GM12892 (cell line): Measurements from ENCODE around the gene YRDC.

Source experiments
- POLR2A ChIP-seq: IDR thresholded peaks from 2 replicates; pipeline ENCODE4 v1.6.1; 2011; ENCODE audit warnings: low read depth, low read length, control low read depth
- POLR2AphosphoS5 ChIP-seq: IDR thresholded peaks from 2 replicates; pipeline ENCODE4 v1.6.1; 2011; ENCODE audit warnings: low read depth, low read length, control low read depth
- TAF1 ChIP-seq: IDR thresholded peaks from 2 replicates; pipeline ENCODE4 v1.6.1; 2011; ENCODE audit warnings: low read depth, mild to moderate bottlenecking, control low read depth, low read length, borderline replicate concordance

DNA sequence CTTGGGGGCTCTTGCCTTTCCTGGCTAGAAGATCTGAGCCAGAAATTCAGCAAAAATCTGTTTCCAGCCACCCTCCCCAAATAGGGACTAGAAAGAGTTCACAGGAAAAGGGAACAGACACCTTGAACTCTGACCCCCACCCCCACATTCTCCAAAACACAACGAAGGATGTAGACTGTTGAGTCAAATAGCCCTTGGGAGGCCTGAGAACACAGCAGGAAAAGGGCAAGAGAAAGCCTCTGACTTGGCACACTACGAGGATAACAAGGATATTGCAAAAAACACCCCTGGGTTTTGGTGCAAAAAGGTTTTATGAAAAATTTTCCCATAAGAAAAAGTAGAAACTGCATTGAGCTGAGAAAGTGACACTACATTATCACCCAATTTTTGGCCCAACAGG lies 1.9 kb upstream of the YRDC start:
- TF ChIP-seq POLR2A (no peak), TAF1 (no peak), POLR2AphosphoS5 (no peak)
